HCT116 (cell line): ENCODE measurements around the gene COX11. TPM values are rescaled to one million over a fixed set of nuclear protein-coding genes. Genes with fewer than 3 reads are reported as not detected.

Source experiments
- ATAC-seq: fragments of 200-7000 bp; cut with Tn5 transposase; 2 replicates; pipeline ENCODE4 v1.9.1; 2020; ENCODE audit warnings: mild to moderate bottlenecking, moderate library complexity
- BruUV-seq: library from RNA; stranded (reverse); fragments of 400-500 nt; replicated peaks from 2 replicates; lab custom pipeline; 2021; lab: Mats Ljungman, UMichigan
- CTCF ChIA-PET: fragments of 300-600 bp; sonication (Branson Sonifier 250); formaldehyde crosslinking; loops from one replicate; lab custom pipeline; 2021; ENCODE audit warnings: antibody characterized with exemption; lab: Charles Lee
- POLR2A ChIA-PET: fragments of 300-600, 350-600 bp; sonication (Branson Sonifier 250); formaldehyde crosslinking; loops from one replicate; lab custom pipeline; 2021; ENCODE audit warnings: antibody characterized with exemption; lab: Charles Lee
- RAD21 ChIA-PET, 2 experiments: fragments of 300-600 bp; sonication (Branson Sonifier 250); formaldehyde crosslinking; loops; one replicate each; lab custom pipeline; 2023; ENCODE audit warnings: low total read pairs in 2 of 2; ENCODE audit not compliant: uncharacterized antibody in 2 of 2, unreplicated experiment in 2 of 2, low non-redundant PET in 1 of 2; lab: Charles Lee
- DNase-seq: peaks from one replicate; pipeline ENCODE4 v3.0.0-alpha.2; 2010; ENCODE audit warnings: low read depth, low spot score
- H2AFZ ChIP-seq: fragments of 200-600 bp; shearing (Covaris generic), sonication (generic); 2 replicates; pipeline ENCODE4 v1.6.1; 2017; ENCODE audit warnings: low read depth, mixed run types, mixed read lengths, antibody characterized with exemption, low read length; ENCODE audit not compliant: poor library complexity, severe bottlenecking
- H3K27ac ChIP-seq: 2 replicates; pipeline ENCODE4 v1.5.1; 2012; ENCODE audit warnings: low read depth, low read length
- H3K27me3 ChIP-seq: fragments of 200-600 bp; sonication (generic); 2 replicates; pipeline ENCODE4 v1.6.1; 2016; ENCODE audit warnings: mixed run types, low read length, mixed read lengths; ENCODE audit not compliant: insufficient read depth
- H3K36me3 ChIP-seq, 2 experiments: fragments of 200-500 bp in 1 of 2; fragments of 200-600 bp in 1 of 2; sonication (Bioruptor generic) in 1 of 2; sonication (generic) in 1 of 2; 2 replicates each; pipeline versions ENCODE4 v1.5.1 to v1.6.1; 2014 to 2016; ENCODE audit warnings: low read length in 2 of 2, inconsistent platforms in 1 of 2, mixed read lengths in 1 of 2, mixed run types in 1 of 2; ENCODE audit not compliant: insufficient read depth in 2 of 2, control insufficient read depth in 1 of 2
- H3K4me1 ChIP-seq, 2 experiments: fragments of 200-600 bp in 1 of 2; sonication (generic) in 1 of 2; 2 replicates each; pipeline versions ENCODE4 v1.5.1 to v1.6.1; 2012 to 2017; ENCODE audit warnings: low read length in 2 of 2, inconsistent platforms in 1 of 2, mild to moderate bottlenecking in 1 of 2, mixed read lengths in 1 of 2, mixed run types in 1 of 2, moderate library complexity in 1 of 2; ENCODE audit not compliant: insufficient read depth in 2 of 2, control insufficient read depth in 1 of 2
- H3K4me2 ChIP-seq: fragments of 200-600 bp; sonication (generic); 2 replicates; pipeline ENCODE4 v1.6.1; 2017; ENCODE audit warnings: mixed run types, low read length, mixed read lengths
- H3K4me3 ChIP-seq, 2 experiments: fragments of 200-600 bp in 1 of 2; sonication (generic) in 1 of 2; replicated peaks in 1 of 2; 2 replicates each; pipeline ENCODE4 v1.5.1; 2011 to 2016; ENCODE audit warnings: low read length in 2 of 2, control low read depth in 1 of 2, low read depth in 1 of 2, mild to moderate bottlenecking in 1 of 2, mixed read lengths in 1 of 2, mixed run types in 1 of 2
- H3K79me2 ChIP-seq: fragments of 200-600 bp; sonication (generic); 2 replicates; pipeline ENCODE4 v1.6.1; 2017; ENCODE audit warnings: mild to moderate bottlenecking, mixed run types, low read length, moderate library complexity, mixed read lengths; ENCODE audit not compliant: insufficient read depth
- H3K9ac ChIP-seq: fragments of 200-600 bp; sonication (generic); 2 replicates; pipeline ENCODE4 v1.6.1; 2016; ENCODE audit warnings: low read length, mixed read lengths
- H3K9me2 ChIP-seq: fragments of 200-600 bp; sonication (generic), shearing (Covaris generic); 2 replicates; pipeline ENCODE4 v1.6.1; 2017; ENCODE audit warnings: mixed run types, mild to moderate bottlenecking, moderate library complexity; ENCODE audit not compliant: insufficient read depth
- H3K9me3 ChIP-seq, 2 experiments: fragments of 200-500 bp in 1 of 2; fragments of 200-600 bp in 1 of 2; sonication (Bioruptor generic) in 1 of 2; sonication (generic) in 1 of 2; 2 replicates each; pipeline ENCODE4 v1.6.1; 2014 to 2017; ENCODE audit warnings: low read length in 2 of 2, mixed read lengths in 2 of 2, inconsistent platforms in 1 of 2, low read depth in 1 of 2, mild to moderate bottlenecking in 1 of 2, mixed run types in 1 of 2, moderate library complexity in 1 of 2; ENCODE audit not compliant: control insufficient read depth in 1 of 2, insufficient read depth in 1 of 2
- H4K20me1 ChIP-seq: fragments of 200-600 bp; sonication (generic), shearing (Covaris generic); 2 replicates; pipeline ENCODE4 v1.6.1; 2017; ENCODE audit warnings: mixed run types, mild to moderate bottlenecking, moderate library complexity; ENCODE audit not compliant: insufficient read depth
- CEBPB ChIP-seq: IDR thresholded peaks from 2 replicates; pipeline ENCODE4 v1.6.1; 2012; ENCODE audit warnings: low read depth
- EGR1 ChIP-seq: IDR thresholded peaks from 2 replicates; pipeline ENCODE4 v1.6.1; 2012; ENCODE audit warnings: low read depth
- EZH2phosphoT487 ChIP-seq: fragments of 200-600 bp; IDR thresholded peaks from 2 replicates; pipeline ENCODE4 v1.6.1; 2018; ENCODE audit warnings: antibody characterized with exemption, borderline replicate concordance
- JUND ChIP-seq: IDR thresholded peaks from 2 replicates; pipeline ENCODE4 v1.6.1; 2012
- RAD21 ChIP-seq: IDR thresholded peaks from 2 replicates; pipeline ENCODE4 v1.6.1; 2012; ENCODE audit warnings: low read depth, mild to moderate bottlenecking
- SIN3A ChIP-seq: IDR thresholded peaks from 2 replicates; pipeline ENCODE4 v1.6.1; 2012; ENCODE audit warnings: low read depth
- SRF ChIP-seq: IDR thresholded peaks from 2 replicates; pipeline ENCODE4 v1.6.1; 2012; ENCODE audit warnings: low read depth
- YY1 ChIP-seq: IDR thresholded peaks from 2 replicates; pipeline ENCODE4 v1.6.1; 2011; ENCODE audit warnings: low read length, low read depth, moderate library complexity, mild to moderate bottlenecking; ENCODE audit not compliant: insufficient replicate concordance; ENCODE audit errors: extremely low read depth
- ZFX ChIP-seq: fragments of 450-650 bp; IDR thresholded peaks from 2 replicates; pipeline ENCODE4 v1.6.1; 2017
- ZNF274 ChIP-seq: fragments of 200-500 bp; sonication (Bioruptor generic); IDR thresholded peaks from 2 replicates; pipeline ENCODE4 v1.6.1; 2014; ENCODE audit warnings: mild to moderate bottlenecking, low read depth, low read length, inconsistent platforms
- intact Hi-C: fragments of 100-400 bp; cut with micrococcal nuclease; formaldehyde crosslinking; loops from 2 replicates; pipeline ENCODE4 v1.10.0; 2022
- total RNA-seq: library from RNA; stranded (reverse); gene quantifications from one replicate; pipeline ENCODE4 v1.2.1, GENCODE V29; 2021; ENCODE audit not compliant: unreplicated experiment
- TF ChIP-seq, protein P1 (sequence below), 3 experiments: fragments of 200-600 bp in 1 of 3; sonication (generic) in 1 of 3; IDR thresholded peaks in 2 of 3; conservative IDR thresholded peaks in 1 of 3; 2 replicates each; pipeline ENCODE4 v1.5.1; 2012 to 2017; ENCODE audit warnings: low read depth in 2 of 3, low read length in 2 of 3, antibody characterized with exemption in 1 of 3, borderline replicate concordance in 1 of 3, control low read depth in 1 of 3, mild to moderate bottlenecking in 1 of 3, mixed read lengths in 1 of 3, mixed run types in 1 of 3, moderate library complexity in 1 of 3; ENCODE audit not compliant: insufficient read depth in 1 of 3
- TF ChIP-seq, protein P2 (sequence below): IDR thresholded peaks from 2 replicates; pipeline ENCODE4 v1.6.1; 2011; ENCODE audit warnings: mild to moderate bottlenecking, low read length, moderate library complexity; ENCODE audit not compliant: insufficient replicate concordance; ENCODE audit errors: extremely low read depth
- TF ChIP-seq, protein P3 (sequence below): IDR thresholded peaks from 2 replicates; pipeline ENCODE4 v1.6.1; 2012

Gene COX11
- total RNA-seq, 1 experiment from 2014 or later: 62.9 TPM

DNA sequence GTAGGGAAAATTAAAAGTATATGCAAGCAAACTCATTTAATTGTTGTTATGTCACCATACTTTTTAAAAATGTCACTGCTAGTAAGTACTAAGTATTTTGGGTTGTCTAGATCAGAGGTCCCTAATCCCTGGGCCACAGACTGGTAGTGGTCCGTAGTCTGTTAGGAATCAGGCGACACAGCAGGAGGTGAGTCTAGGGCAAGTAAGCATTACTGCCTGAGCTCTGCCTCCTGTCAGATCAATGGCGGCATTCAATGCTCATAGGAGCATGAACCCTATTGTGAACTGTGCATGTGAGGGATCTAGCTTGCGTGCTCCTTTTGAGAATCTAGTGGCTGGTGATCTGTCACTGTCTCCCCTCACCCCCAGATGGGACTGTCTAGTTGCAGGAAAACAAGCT lies 21.7 kb upstream of the COX11 start:
- Histone ChIP-seq H3K36me3 (no peaks in the 10 kb centered on the region), H3K79me2 (no peaks in the 10 kb centered on the region), H3K4me1 (no peaks in the 10 kb centered on the region), H4K20me1 (no peaks in the 10 kb centered on the region), H3K9ac (no peak overlapping the region), H3K4me3 (no peak overlapping the region), H3K9me2 (no peaks in the 10 kb centered on the region), H3K4me2 (no peak overlapping the region), H3K27me3 (no peaks in the 10 kb centered on the region)
- ATAC-seq (no peak), DNase-seq (no peak)
- ChIA-PET RAD21 (no interaction called here), POLR2A (no interaction called here)
- intact Hi-C loops: no loop called here
- BruUV-seq: no TSS peak
- TF ChIP-seq, protein P1, sequence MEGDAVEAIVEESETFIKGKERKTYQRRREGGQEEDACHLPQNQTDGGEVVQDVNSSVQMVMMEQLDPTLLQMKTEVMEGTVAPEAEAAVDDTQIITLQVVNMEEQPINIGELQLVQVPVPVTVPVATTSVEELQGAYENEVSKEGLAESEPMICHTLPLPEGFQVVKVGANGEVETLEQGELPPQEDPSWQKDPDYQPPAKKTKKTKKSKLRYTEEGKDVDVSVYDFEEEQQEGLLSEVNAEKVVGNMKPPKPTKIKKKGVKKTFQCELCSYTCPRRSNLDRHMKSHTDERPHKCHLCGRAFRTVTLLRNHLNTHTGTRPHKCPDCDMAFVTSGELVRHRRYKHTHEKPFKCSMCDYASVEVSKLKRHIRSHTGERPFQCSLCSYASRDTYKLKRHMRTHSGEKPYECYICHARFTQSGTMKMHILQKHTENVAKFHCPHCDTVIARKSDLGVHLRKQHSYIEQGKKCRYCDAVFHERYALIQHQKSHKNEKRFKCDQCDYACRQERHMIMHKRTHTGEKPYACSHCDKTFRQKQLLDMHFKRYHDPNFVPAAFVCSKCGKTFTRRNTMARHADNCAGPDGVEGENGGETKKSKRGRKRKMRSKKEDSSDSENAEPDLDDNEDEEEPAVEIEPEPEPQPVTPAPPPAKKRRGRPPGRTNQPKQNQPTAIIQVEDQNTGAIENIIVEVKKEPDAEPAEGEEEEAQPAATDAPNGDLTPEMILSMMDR (IDR thresholded peaks at IDR 0.05 in 2 of 3, conservative IDR thresholded peaks at IDR 0.05 in 1 of 3; ENCODE audit: borderline replicate concordance in 1 of 3, insufficient read depth in 1 of 3, low read depth in 2 of 3, low read length in 2 of 3): no peak
- TF ChIP-seq YY1 (no peak), RAD21 (no peak)
- TF ChIP-seq, all 23 proteins: peak for 0
- Histone ChIP-seq H3K9me3 (no peaks in the 10 kb centered on the region), H3K27ac (no peak overlapping the region), H2AFZ (no peak overlapping the region)
- CTCF ChIA-PET: interaction anchor here (1.0 to 5.4 kb wide), 3 partner anchors 13 to 524 kb away, joined by 3 to 70 read pairs (median 3); no protein-coding TSS in a partner anchor

DNA sequence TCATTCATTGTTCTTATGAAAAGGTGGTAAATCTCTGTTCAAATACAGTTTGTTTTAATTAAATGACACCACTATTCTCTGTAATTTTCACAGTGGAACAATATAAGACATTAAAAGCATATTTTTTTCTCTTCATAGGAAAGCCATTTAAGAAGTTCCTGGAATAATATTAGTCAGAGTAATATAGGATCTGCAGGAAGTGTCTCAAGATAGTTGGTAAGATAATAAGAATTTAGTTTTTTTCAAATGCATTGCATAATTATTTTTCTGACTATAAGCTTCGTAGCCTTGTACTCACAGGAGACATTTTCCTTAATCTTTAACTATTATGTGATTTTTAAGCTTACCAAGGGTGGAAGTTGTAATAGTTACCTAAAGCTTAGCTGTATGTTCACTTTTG lies 17.0 kb upstream of the COX11 start:
- no peaks in the 10 kb centered on the region for H3K4me1 ChIP-seq
- BruUV-seq: no TSS peak
- no peak overlapping the region for H3K27ac ChIP-seq
- RAD21 ChIA-PET: no interaction called here
- no peaks in the 10 kb centered on the region for H3K9me3 ChIP-seq
- no peak for DNase-seq
- H3K9me2 ChIP-seq: no peaks in the 10 kb centered on the region
- ATAC-seq: no peak
- H3K79me2 ChIP-seq: no peaks in the 10 kb centered on the region
- no peaks in the 10 kb centered on the region for H3K36me3 ChIP-seq
- H3K4me2 ChIP-seq: no peak overlapping the region
- intact Hi-C loops: no loop called here
- no peak overlapping the region for H3K9ac ChIP-seq
- no peaks in the 10 kb centered on the region for H4K20me1 ChIP-seq
- CTCF ChIA-PET: interaction anchor here (0.7 to 1.3 kb wide), 3 partner anchors 8 to 19 kb away, joined by 3 to 4 read pairs (median 3); no protein-coding TSS in a partner anchor
- no peaks in the 10 kb centered on the region for H3K27me3 ChIP-seq
- no peak overlapping the region for H3K4me3 ChIP-seq
- POLR2A ChIA-PET: no interaction called here
- H2AFZ ChIP-seq: no peak overlapping the region
- TF ChIP-seq YY1 (no peak), EZH2phosphoT487 (no peak), ZFX (no peak), CEBPB (no peak), EGR1 (no peak), JUND (no peak), ZNF274 (no peak), SIN3A (no peak), SRF (no peak)
- TF ChIP-seq, protein P1 (IDR thresholded peaks at IDR 0.05 in 2 of 3, conservative IDR thresholded peaks at IDR 0.05 in 1 of 3; ENCODE audit: borderline replicate concordance in 1 of 3, insufficient read depth in 1 of 3, low read depth in 2 of 3, low read length in 2 of 3): no peak
- TF ChIP-seq, protein P2, sequence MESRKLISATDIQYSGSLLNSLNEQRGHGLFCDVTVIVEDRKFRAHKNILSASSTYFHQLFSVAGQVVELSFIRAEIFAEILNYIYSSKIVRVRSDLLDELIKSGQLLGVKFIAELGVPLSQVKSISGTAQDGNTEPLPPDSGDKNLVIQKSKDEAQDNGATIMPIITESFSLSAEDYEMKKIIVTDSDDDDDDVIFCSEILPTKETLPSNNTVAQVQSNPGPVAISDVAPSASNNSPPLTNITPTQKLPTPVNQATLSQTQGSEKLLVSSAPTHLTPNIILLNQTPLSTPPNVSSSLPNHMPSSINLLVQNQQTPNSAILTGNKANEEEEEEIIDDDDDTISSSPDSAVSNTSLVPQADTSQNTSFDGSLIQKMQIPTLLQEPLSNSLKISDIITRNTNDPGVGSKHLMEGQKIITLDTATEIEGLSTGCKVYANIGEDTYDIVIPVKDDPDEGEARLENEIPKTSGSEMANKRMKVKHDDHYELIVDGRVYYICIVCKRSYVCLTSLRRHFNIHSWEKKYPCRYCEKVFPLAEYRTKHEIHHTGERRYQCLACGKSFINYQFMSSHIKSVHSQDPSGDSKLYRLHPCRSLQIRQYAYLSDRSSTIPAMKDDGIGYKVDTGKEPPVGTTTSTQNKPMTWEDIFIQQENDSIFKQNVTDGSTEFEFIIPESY: no peak
- TF ChIP-seq, protein P3, sequence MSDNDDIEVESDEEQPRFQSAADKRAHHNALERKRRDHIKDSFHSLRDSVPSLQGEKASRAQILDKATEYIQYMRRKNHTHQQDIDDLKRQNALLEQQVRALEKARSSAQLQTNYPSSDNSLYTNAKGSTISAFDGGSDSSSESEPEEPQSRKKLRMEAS: no peak
